GM13976 (cell line): ENCODE data around the gene RAB4A.

Source experiments
- DNase-seq: peaks from one replicate; pipeline ENCODE4 v3.0.0; 2012; ENCODE audit warnings: low spot score
- CTCF ChIP-seq: IDR thresholded peaks from 2 replicates; pipeline ENCODE4 v1.5.1; 2012; ENCODE audit warnings: borderline replicate concordance, mild to moderate bottlenecking; ENCODE audit not compliant: insufficient read depth; ENCODE audit errors: extremely low read depth, missing control alignments, control extremely low read depth
- in situ Hi-C: fragments of 300-500 bp; cut with MboI; formaldehyde crosslinking; loops from one replicate; pipeline ENCODE4 v1.12.0; 2022; ENCODE audit warnings: low sequenced_read_pairs, mixed read lengths, inconsistent platforms; ENCODE audit not compliant: unreplicated experiment

The RAB4A gene

DNA sequence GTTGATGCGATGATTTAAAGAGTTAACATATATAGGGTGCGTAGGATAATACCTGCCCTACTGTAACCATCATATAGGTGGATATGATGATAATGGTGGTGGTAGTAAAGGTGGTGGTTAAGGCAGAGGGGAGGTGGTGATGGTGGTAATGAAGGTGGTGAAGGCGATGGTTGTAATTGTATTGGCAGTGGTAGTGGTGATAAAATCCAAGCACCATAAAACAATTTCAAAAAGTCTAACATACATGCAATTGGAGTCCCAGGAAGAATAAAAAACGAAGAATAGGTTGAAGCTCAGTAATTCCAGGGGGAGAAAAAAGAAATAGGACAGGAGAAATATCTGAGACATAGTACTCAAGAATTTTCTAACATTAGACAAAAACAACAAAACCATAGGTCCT is 27.3 kb upstream of the RAB4A start:
- no peak for DNase-seq
- in situ Hi-C loops = no loop called here
- TF ChIP-seq CTCF = no peak

DNA sequence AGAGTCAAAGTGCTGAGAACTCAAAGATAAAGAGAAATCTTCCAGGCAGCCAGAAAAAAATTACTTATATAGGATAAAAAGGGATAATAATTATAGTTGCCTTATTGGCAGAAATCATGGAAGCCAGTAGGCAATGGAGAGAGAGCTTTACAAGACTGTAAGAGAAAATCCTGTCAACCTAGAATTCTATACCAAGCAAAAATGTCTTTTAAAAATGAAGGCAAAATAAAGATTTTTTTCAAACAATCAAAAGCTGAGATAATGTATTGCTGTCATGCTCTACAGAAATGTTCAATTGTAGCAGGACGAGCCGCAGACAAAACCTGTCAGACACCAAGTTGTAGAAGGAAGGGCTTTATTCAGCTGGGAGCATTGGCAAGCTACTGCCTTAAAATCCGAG is 26.8 kb upstream of the RAB4A start:
- in situ Hi-C loops = no loop called here
- no peak for TF ChIP-seq CTCF
- DNase-seq = no peak

DNA sequence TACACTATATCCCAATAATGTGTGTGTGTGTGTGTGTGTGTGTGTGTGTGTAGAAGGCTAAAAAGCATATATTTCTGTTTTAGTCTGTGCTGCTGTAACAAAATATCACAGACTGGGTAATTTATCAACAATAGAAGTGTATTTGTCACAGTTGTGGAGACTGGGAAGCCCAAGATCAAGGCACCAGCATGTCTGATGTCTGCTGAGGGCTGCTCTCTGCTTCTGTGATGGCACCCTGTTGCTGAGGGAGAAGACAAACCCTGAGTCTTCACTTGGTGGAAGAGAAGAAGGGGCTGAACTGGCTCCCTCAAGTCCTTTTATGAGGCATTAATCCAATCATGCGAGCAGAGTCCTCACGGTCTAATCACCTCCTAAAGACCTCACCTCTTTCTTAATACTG is 23.0 kb upstream of the RAB4A start:
- no peak for TF ChIP-seq CTCF
- DNase-seq = no peak
- in situ Hi-C loops = no loop called here

- in situ Hi-C loops = no loop called here
- DNase-seq = no peak
- no peak for TF ChIP-seq CTCF
Observed at GRCh38 chr1:229248821-229249817, 21.8 kb upstream of the RAB4A start.

DNA sequence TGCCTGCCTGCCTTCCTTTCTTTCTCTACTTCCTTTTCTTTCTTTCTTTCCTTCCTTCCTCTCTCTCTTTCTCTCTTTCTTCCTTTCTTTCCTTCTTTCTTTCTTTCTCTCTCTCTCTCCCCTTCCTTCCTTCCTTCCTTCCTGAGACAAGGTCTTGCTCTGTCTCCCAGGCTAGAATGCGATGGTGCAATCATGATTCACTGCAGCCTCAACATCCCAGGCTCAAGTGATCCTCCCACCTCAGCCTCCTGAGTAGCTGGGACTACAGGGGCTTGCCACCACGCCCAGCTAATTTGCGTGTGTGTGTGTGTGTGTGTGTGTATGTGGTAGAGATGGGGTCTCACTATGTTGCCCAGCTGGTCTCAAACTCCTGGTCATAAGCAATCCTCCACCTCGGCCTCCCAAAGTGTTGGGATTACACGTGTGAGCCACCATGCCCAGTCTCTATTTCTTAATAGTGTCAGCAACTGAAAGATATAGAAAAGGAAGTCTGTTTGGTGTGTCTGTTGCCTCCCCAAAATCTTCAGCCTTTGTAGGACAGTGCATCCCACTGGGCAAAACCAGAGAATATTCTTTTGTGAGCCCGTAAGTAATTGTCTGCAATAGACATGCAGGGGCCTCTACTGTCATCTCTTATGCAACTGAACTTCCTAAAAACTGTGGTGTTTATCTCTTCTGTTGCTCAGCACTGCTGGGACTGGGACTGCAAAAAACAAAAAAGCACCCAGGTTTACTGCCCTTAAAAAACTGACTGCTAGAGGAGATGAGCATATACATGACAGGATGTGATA is 20.9 kb upstream of the RAB4A start:
- in situ Hi-C loops = loop anchor here (25.0 kb wide), 1 partner anchor 1062 kb away; no protein-coding TSS in a partner anchor

More for the DNA sequence above, 20.9 kb upstream of the RAB4A start:
- TF ChIP-seq CTCF = no peak
- DNase-seq = no peak
